ENCODE data around the gene ULK4. TPM values are rescaled to one million over a fixed set of nuclear protein-coding genes. Genes with fewer than 3 reads are reported as not detected.

The ULK4 gene
- total RNA-seq, 1 donor from 2014 or later, result 18.6 TPM

GRCh38 chr3:41690766-41691563, 270.9 kb downstream of the ULK4 start:
- CTCF ChIA-PET, result no interaction called here

GRCh38 chr3:41688595-41689380, 273.1 kb downstream of the ULK4 start:
- no peak for TF ChIP-seq CTCF (IDR thresholded peaks at IDR 0.05)
- Mint-ChIP-seq H3K27ac (no peak overlapping the region), H3K4me1 (no peaks in the 10 kb centered on the region), H3K4me3 (no peak overlapping the region), H3K27me3 (no peaks in the 10 kb centered on the region), H3K9me3 (no peaks in the 10 kb centered on the region), H3K36me3 (ENCODE audit: low read depth) (no peaks in the 10 kb centered on the region)
- CTCF ChIA-PET, result no interaction called here
- ATAC-seq (ENCODE audit: low read depth) (no peak), DNase-seq (no peak)
- POLR2A ChIA-PET, result no interaction called here
- intact Hi-C loops (cut with micrococcal nuclease), result no loop called here

More at GRCh38 chr3:41690766-41691563, 270.9 kb downstream of the ULK4 start:
- Mint-ChIP-seq H3K9me3 (no peaks in the 10 kb centered on the region), H3K36me3 (ENCODE audit: low read depth) (no peaks in the 10 kb centered on the region), H3K27ac (no peak overlapping the region), H3K4me1 (no peaks in the 10 kb centered on the region), H3K27me3 (no peaks in the 10 kb centered on the region), H3K4me3 (no peak overlapping the region)
- no peak for ATAC-seq (ENCODE audit: low read depth)
- no peak for DNase-seq
- POLR2A ChIA-PET, result no interaction called here
- TF ChIP-seq CTCF (IDR thresholded peaks at IDR 0.05), result no peak
- intact Hi-C loops (cut with micrococcal nuclease), result no loop called here

- CTCF ChIA-PET, result no interaction called here
- DNase-seq (no peak), ATAC-seq (ENCODE audit: low read depth) (no peak)
- Mint-ChIP-seq H3K27ac (no peak overlapping the region), H3K36me3 (ENCODE audit: low read depth) (peaks cover 7% of the 10 kb centered on the region), H3K9me3 (no peaks in the 10 kb centered on the region), H3K4me3 (no peak overlapping the region), H3K4me1 (no peaks in the 10 kb centered on the region), H3K27me3 (no peaks in the 10 kb centered on the region)
- TF ChIP-seq CTCF (IDR thresholded peaks at IDR 0.05), result no peak
- intact Hi-C loops (cut with micrococcal nuclease), result no loop called here
- POLR2A ChIA-PET, result no interaction called here
Observed at GRCh38 chr3:41684797-41685735, 276.8 kb downstream of the ULK4 start.

- no peak overlapping the region for H3K4me3 Mint-ChIP-seq
Observed at GRCh38 chr3:41683666-41684350, 278.1 kb downstream of the ULK4 start.

More at GRCh38 chr3:41683666-41684350, 278.1 kb downstream of the ULK4 start:
- intact Hi-C loops (cut with micrococcal nuclease), result no loop called here
- POLR2A ChIA-PET, result no interaction called here
- DNase-seq (no peak), ATAC-seq (ENCODE audit: low read depth) (no peak)
- Mint-ChIP-seq H3K27ac (no peak overlapping the region), H3K9me3 (no peaks in the 10 kb centered on the region), H3K4me1 (no peaks in the 10 kb centered on the region), H3K27me3 (no peaks in the 10 kb centered on the region), H3K36me3 (ENCODE audit: low read depth) (peaks cover 7% of the 10 kb centered on the region)
- CTCF ChIA-PET, result no interaction called here
- TF ChIP-seq CTCF (IDR thresholded peaks at IDR 0.05), result no peak
